Measurements from ENCODE around the gene EPHB2.

DNA sequence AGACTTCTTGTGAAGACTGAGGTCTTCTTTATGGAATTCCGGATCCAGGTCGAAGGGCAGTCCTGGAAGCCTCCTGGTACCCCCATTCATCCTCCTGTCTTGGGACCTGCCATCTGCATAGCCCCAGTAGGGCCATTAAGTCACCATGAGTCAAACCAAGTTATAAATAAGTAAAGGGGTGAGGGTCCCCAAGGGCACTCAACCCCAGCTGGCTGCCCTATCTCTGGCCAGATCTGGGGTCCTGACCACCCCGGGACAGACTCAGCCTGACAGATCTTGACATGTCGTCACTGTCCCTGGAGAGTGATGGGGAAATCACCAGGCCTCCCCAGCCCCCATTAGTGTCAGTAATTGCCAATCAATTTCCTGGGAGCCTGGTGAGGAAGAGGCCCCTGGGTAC lies 108.7 kb downstream of the EPHB2 start:
- no peak for TF ChIP-seq POLR2A (IDR thresholded peaks at IDR 0.05)
- TF ChIP-seq, protein P1, sequence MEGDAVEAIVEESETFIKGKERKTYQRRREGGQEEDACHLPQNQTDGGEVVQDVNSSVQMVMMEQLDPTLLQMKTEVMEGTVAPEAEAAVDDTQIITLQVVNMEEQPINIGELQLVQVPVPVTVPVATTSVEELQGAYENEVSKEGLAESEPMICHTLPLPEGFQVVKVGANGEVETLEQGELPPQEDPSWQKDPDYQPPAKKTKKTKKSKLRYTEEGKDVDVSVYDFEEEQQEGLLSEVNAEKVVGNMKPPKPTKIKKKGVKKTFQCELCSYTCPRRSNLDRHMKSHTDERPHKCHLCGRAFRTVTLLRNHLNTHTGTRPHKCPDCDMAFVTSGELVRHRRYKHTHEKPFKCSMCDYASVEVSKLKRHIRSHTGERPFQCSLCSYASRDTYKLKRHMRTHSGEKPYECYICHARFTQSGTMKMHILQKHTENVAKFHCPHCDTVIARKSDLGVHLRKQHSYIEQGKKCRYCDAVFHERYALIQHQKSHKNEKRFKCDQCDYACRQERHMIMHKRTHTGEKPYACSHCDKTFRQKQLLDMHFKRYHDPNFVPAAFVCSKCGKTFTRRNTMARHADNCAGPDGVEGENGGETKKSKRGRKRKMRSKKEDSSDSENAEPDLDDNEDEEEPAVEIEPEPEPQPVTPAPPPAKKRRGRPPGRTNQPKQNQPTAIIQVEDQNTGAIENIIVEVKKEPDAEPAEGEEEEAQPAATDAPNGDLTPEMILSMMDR (IDR thresholded peaks at IDR 0.05), result no peak
